HCT116 (cell line): ENCODE measurements around the gene KRT28. TPM values are rescaled to one million over a fixed set of nuclear protein-coding genes. Genes with fewer than 3 reads are reported as not detected.

Source experiments
- ATAC-seq: fragments of 200-7000 bp; cut with Tn5 transposase; 2 replicates; pipeline ENCODE4 v1.9.1; 2020; ENCODE audit warnings: mild to moderate bottlenecking, moderate library complexity
- BruUV-seq: library from RNA; stranded (reverse); fragments of 400-500 nt; replicated peaks from 2 replicates; lab custom pipeline; 2021; lab: Mats Ljungman, UMichigan
- CTCF ChIA-PET: fragments of 300-600 bp; sonication (Branson Sonifier 250); formaldehyde crosslinking; loops from one replicate; lab custom pipeline; 2021; ENCODE audit warnings: antibody characterized with exemption; lab: Charles Lee
- POLR2A ChIA-PET: fragments of 300-600, 350-600 bp; sonication (Branson Sonifier 250); formaldehyde crosslinking; loops from one replicate; lab custom pipeline; 2021; ENCODE audit warnings: antibody characterized with exemption; lab: Charles Lee
- RAD21 ChIA-PET, 2 experiments: fragments of 300-600 bp; sonication (Branson Sonifier 250); formaldehyde crosslinking; loops; one replicate each; lab custom pipeline; 2023; ENCODE audit warnings: low total read pairs in 2 of 2; ENCODE audit not compliant: uncharacterized antibody in 2 of 2, unreplicated experiment in 2 of 2, low non-redundant PET in 1 of 2; lab: Charles Lee
- DNase-seq: peaks from one replicate; pipeline ENCODE4 v3.0.0-alpha.2; 2010; ENCODE audit warnings: low read depth, low spot score
- H2AFZ ChIP-seq: fragments of 200-600 bp; shearing (Covaris generic), sonication (generic); 2 replicates; pipeline ENCODE4 v1.6.1; 2017; ENCODE audit warnings: low read depth, mixed run types, mixed read lengths, antibody characterized with exemption, low read length; ENCODE audit not compliant: poor library complexity, severe bottlenecking
- H3K27ac ChIP-seq: 2 replicates; pipeline ENCODE4 v1.5.1; 2012; ENCODE audit warnings: low read depth, low read length
- H3K27me3 ChIP-seq: fragments of 200-600 bp; sonication (generic); 2 replicates; pipeline ENCODE4 v1.6.1; 2016; ENCODE audit warnings: mixed run types, low read length, mixed read lengths; ENCODE audit not compliant: insufficient read depth
- H3K36me3 ChIP-seq, 2 experiments: fragments of 200-500 bp in 1 of 2; fragments of 200-600 bp in 1 of 2; sonication (Bioruptor generic) in 1 of 2; sonication (generic) in 1 of 2; 2 replicates each; pipeline versions ENCODE4 v1.5.1 to v1.6.1; 2014 to 2016; ENCODE audit warnings: low read length in 2 of 2, inconsistent platforms in 1 of 2, mixed read lengths in 1 of 2, mixed run types in 1 of 2; ENCODE audit not compliant: insufficient read depth in 2 of 2, control insufficient read depth in 1 of 2
- H3K4me1 ChIP-seq, 2 experiments: fragments of 200-600 bp in 1 of 2; sonication (generic) in 1 of 2; 2 replicates each; pipeline versions ENCODE4 v1.5.1 to v1.6.1; 2012 to 2017; ENCODE audit warnings: low read length in 2 of 2, inconsistent platforms in 1 of 2, mild to moderate bottlenecking in 1 of 2, mixed read lengths in 1 of 2, mixed run types in 1 of 2, moderate library complexity in 1 of 2; ENCODE audit not compliant: insufficient read depth in 2 of 2, control insufficient read depth in 1 of 2
- H3K4me2 ChIP-seq: fragments of 200-600 bp; sonication (generic); 2 replicates; pipeline ENCODE4 v1.6.1; 2017; ENCODE audit warnings: mixed run types, low read length, mixed read lengths
- H3K4me3 ChIP-seq, 2 experiments: fragments of 200-600 bp in 1 of 2; sonication (generic) in 1 of 2; replicated peaks in 1 of 2; 2 replicates each; pipeline ENCODE4 v1.5.1; 2011 to 2016; ENCODE audit warnings: low read length in 2 of 2, control low read depth in 1 of 2, low read depth in 1 of 2, mild to moderate bottlenecking in 1 of 2, mixed read lengths in 1 of 2, mixed run types in 1 of 2
- H3K79me2 ChIP-seq: fragments of 200-600 bp; sonication (generic); 2 replicates; pipeline ENCODE4 v1.6.1; 2017; ENCODE audit warnings: mild to moderate bottlenecking, mixed run types, low read length, moderate library complexity, mixed read lengths; ENCODE audit not compliant: insufficient read depth
- H3K9ac ChIP-seq: fragments of 200-600 bp; sonication (generic); 2 replicates; pipeline ENCODE4 v1.6.1; 2016; ENCODE audit warnings: low read length, mixed read lengths
- H3K9me2 ChIP-seq: fragments of 200-600 bp; sonication (generic), shearing (Covaris generic); 2 replicates; pipeline ENCODE4 v1.6.1; 2017; ENCODE audit warnings: mixed run types, mild to moderate bottlenecking, moderate library complexity; ENCODE audit not compliant: insufficient read depth
- H3K9me3 ChIP-seq, 2 experiments: fragments of 200-500 bp in 1 of 2; fragments of 200-600 bp in 1 of 2; sonication (Bioruptor generic) in 1 of 2; sonication (generic) in 1 of 2; 2 replicates each; pipeline ENCODE4 v1.6.1; 2014 to 2017; ENCODE audit warnings: low read length in 2 of 2, mixed read lengths in 2 of 2, inconsistent platforms in 1 of 2, low read depth in 1 of 2, mild to moderate bottlenecking in 1 of 2, mixed run types in 1 of 2, moderate library complexity in 1 of 2; ENCODE audit not compliant: control insufficient read depth in 1 of 2, insufficient read depth in 1 of 2
- H4K20me1 ChIP-seq: fragments of 200-600 bp; sonication (generic), shearing (Covaris generic); 2 replicates; pipeline ENCODE4 v1.6.1; 2017; ENCODE audit warnings: mixed run types, mild to moderate bottlenecking, moderate library complexity; ENCODE audit not compliant: insufficient read depth
- CTCF ChIP-seq, 3 experiments: fragments of 200-600 bp in 1 of 3; sonication (generic) in 1 of 3; IDR thresholded peaks in 2 of 3; conservative IDR thresholded peaks in 1 of 3; 2 replicates each; pipeline ENCODE4 v1.5.1; 2012 to 2017; ENCODE audit warnings: low read depth in 2 of 3, low read length in 2 of 3, antibody characterized with exemption in 1 of 3, borderline replicate concordance in 1 of 3, control low read depth in 1 of 3, mild to moderate bottlenecking in 1 of 3, mixed read lengths in 1 of 3, mixed run types in 1 of 3, moderate library complexity in 1 of 3; ENCODE audit not compliant: insufficient read depth in 1 of 3
- JUND ChIP-seq: IDR thresholded peaks from 2 replicates; pipeline ENCODE4 v1.6.1; 2012
- REST ChIP-seq: IDR thresholded peaks from 2 replicates; pipeline ENCODE4 v1.6.1; 2012; ENCODE audit warnings: low read depth
- SP1 ChIP-seq: IDR thresholded peaks from 2 replicates; pipeline ENCODE4 v1.6.1; 2012; ENCODE audit warnings: low read depth
- SRF ChIP-seq: IDR thresholded peaks from 2 replicates; pipeline ENCODE4 v1.6.1; 2012; ENCODE audit warnings: low read depth
- YY1 ChIP-seq: IDR thresholded peaks from 2 replicates; pipeline ENCODE4 v1.6.1; 2011; ENCODE audit warnings: low read length, low read depth, moderate library complexity, mild to moderate bottlenecking; ENCODE audit not compliant: insufficient replicate concordance; ENCODE audit errors: extremely low read depth
- ZNF274 ChIP-seq: fragments of 200-500 bp; sonication (Bioruptor generic); IDR thresholded peaks from 2 replicates; pipeline ENCODE4 v1.6.1; 2014; ENCODE audit warnings: mild to moderate bottlenecking, low read depth, low read length, inconsistent platforms
- intact Hi-C: fragments of 100-400 bp; cut with micrococcal nuclease; formaldehyde crosslinking; loops from 2 replicates; pipeline ENCODE4 v1.10.0; 2022
- total RNA-seq: library from RNA; stranded (reverse); gene quantifications from one replicate; pipeline ENCODE4 v1.2.1, GENCODE V29; 2021; ENCODE audit not compliant: unreplicated experiment
- TF ChIP-seq, protein P1 (sequence below): IDR thresholded peaks from 2 replicates; pipeline ENCODE4 v1.6.1; 2011; ENCODE audit warnings: mild to moderate bottlenecking, low read length, moderate library complexity; ENCODE audit not compliant: insufficient replicate concordance; ENCODE audit errors: extremely low read depth
- TF ChIP-seq, protein P2 (sequence below): IDR thresholded peaks from 2 replicates; pipeline ENCODE4 v1.6.1; 2012

The KRT28 gene
- total RNA-seq, 1 experiment from 2014 or later, result not detected

DNA sequence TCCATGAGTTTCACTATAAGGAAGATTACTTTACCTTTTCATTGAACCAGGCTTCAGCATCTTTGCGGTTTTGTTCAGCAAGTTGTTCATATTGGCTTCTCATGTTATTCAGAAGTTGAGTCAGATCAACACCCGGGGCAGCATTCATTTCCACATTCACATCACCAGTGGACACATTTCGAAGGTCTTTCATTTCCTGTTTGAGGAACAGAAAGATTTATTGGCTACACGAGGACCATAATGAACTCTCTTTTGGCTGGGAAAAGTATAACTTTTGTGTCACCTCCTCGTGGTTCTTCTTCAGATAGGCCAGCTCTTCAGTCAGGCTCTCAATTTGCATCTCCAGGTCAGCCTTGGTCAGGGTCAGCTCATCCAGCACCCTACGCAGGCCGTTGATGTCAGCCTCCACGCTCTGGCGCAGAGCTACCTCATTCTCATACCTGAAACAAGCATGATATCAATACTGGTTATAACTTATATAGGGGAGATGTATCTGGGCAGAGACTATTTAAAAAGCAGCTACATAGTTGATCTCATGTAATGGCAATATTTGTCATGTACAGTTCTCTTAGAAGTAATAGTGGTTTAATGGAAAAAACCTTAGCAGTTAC lies 20.6 kb upstream of the KRT28 start (continued):
- no peak for TF ChIP-seq REST

DNA sequence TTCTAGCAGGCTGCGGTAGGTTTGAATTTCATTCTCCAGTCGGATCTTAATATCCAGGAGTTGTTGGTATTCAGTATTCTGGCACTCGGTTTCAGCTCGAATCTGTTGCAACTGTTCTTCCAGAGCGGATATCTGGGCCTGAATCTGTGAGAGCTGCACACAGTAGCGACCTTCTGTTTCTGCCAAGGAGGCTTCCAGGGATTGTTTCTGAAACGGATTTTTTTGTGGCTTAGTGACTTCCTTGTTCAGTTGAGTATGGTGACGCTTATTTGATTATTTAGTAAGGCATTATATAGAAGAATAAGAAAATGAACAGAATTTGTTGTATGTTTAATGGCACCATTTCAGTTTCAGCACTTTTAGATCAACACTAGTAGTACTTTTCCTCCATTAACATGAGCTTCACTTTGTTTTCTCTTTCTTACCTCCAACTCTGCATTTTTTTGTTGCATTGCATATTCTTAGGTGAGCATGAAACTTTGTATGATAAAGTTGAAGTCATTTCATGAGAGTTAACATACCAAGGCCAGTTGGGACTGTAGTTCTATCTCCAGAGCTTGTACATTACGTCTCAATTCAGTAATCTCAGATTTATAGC lies 19.9 kb upstream of the KRT28 start:
- intact Hi-C loops, result loop anchor here (5.0 kb wide), 1 partner anchor 83 kb away; no protein-coding TSS in a partner anchor
- BruUV-seq, result TSS peak; percentile 87
- TF ChIP-seq, protein P1, sequence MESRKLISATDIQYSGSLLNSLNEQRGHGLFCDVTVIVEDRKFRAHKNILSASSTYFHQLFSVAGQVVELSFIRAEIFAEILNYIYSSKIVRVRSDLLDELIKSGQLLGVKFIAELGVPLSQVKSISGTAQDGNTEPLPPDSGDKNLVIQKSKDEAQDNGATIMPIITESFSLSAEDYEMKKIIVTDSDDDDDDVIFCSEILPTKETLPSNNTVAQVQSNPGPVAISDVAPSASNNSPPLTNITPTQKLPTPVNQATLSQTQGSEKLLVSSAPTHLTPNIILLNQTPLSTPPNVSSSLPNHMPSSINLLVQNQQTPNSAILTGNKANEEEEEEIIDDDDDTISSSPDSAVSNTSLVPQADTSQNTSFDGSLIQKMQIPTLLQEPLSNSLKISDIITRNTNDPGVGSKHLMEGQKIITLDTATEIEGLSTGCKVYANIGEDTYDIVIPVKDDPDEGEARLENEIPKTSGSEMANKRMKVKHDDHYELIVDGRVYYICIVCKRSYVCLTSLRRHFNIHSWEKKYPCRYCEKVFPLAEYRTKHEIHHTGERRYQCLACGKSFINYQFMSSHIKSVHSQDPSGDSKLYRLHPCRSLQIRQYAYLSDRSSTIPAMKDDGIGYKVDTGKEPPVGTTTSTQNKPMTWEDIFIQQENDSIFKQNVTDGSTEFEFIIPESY, result no peak
- TF ChIP-seq JUND (no peak), REST (no peak), YY1 (no peak), SP1 (no peak), CTCF (IDR thresholded peaks at IDR 0.05 in 2 of 3, conservative IDR thresholded peaks at IDR 0.05 in 1 of 3; ENCODE audit: borderline replicate concordance in 1 of 3, insufficient read depth in 1 of 3, low read depth in 2 of 3, low read length in 2 of 3) (no peak), ZNF274 (no peak), SRF (no peak)
- TF ChIP-seq, protein P2, sequence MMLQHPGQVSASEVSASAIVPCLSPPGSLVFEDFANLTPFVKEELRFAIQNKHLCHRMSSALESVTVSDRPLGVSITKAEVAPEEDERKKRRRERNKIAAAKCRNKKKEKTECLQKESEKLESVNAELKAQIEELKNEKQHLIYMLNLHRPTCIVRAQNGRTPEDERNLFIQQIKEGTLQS, result no peak

More for the DNA sequence above, 19.9 kb upstream of the KRT28 start:
- ATAC-seq (no peak), DNase-seq (no peak)
- no peak overlapping the region for H2AFZ ChIP-seq
- peak overlapping the region; percentile 86 for H3K9ac ChIP-seq
- H3K27ac ChIP-seq, result peak overlapping the region; percentile 93
- peak overlapping the region; percentile 85 for H3K4me2 ChIP-seq
- ChIA-PET CTCF (interaction anchor here (1.0 to 1.5 kb wide), 2 partner anchors 54 to 846 kb away, joined by 4 to 9 read pairs; no protein-coding TSS in a partner anchor), POLR2A (interaction anchor here (1.3 to 1.6 kb wide), 2 partner anchors 12 to 870 kb away, joined by 3 to 4 read pairs; no protein-coding TSS in a partner anchor), RAD21 (no interaction called here)
- no peaks in the 10 kb centered on the region for H3K9me3 ChIP-seq
- no peaks in the 10 kb centered on the region for H4K20me1 ChIP-seq
- peak overlapping the region; percentile 69 to 88 for H3K4me3 ChIP-seq
- H3K36me3 ChIP-seq, result peaks cover 8 to 10% of the 10 kb centered on the region in 2 experiments; a peak in 2 of 4 replicates
- no peaks in the 10 kb centered on the region for H3K27me3 ChIP-seq
- H3K9me2 ChIP-seq, result no peaks in the 10 kb centered on the region
- peaks cover 8 to 19% of the 10 kb centered on the region in 2 experiments for H3K4me1 ChIP-seq
- H3K79me2 ChIP-seq, result peaks cover 67% of the 10 kb centered on the region
